Measurements from ENCODE around the gene OSBPL6. TPM values are rescaled to one million over a fixed set of nuclear protein-coding genes. Genes with fewer than 3 reads are reported as not detected.

The OSBPL6 gene
- total and polyA plus RNA-seq, 2 of the 13 experiments (the other 11 are each of a cell fraction or from before 2014, with no cell fraction given): 0.03 to 0.11 TPM

- H3K9ac ChIP-seq (ENCODE audit: insufficient read depth, low read depth, low read length): no peak overlapping the region
- H3K4me1 ChIP-seq (ENCODE audit: insufficient read depth, low read length): no peaks in the 10 kb centered on the region
- intact Hi-C loops (cut with micrococcal nuclease; ENCODE audit: unreplicated experiment): no loop called here
- no peak overlapping the region for H3K4me3 ChIP-seq (replicated peaks in 1 of 3; ENCODE audit: insufficient read depth in 1 of 3, low read depth in 2 of 3, low read length in 3 of 3)
- H4K20me1 ChIP-seq (ENCODE audit: insufficient read depth, low read length): no peaks in the 10 kb centered on the region
- ChIA-PET POLR2A (no interaction called here), CTCF (ENCODE audit: low intra/inter-chr PET ratio, low total read pairs) (no interaction called here)
- H3K79me2 ChIP-seq (ENCODE audit: insufficient read depth, low read length): no peaks in the 10 kb centered on the region
- H3K27me3 ChIP-seq (ENCODE audit: control insufficient read depth in 1 of 2, insufficient read depth in 2 of 2, low read length in 2 of 2): no peaks in the 10 kb centered on the region
- in situ Hi-C loops (cut with HindIII; ENCODE audit: extremely low pct_ligation_motif_present, low pct_unique_long_range_greater_than_20kb): no loop called here
- BruUV-seq (replicated peaks): no TSS peak
- WGBS (ENCODE audit: low lambda C conversion rate): 41% methylated on average over 4 of the region's 4 CpGs
- ATAC-seq: no peak
- TF ChIP-seq BHLHE40 (IDR thresholded peaks at IDR 0.05; ENCODE audit: low read length) (no peak), ZNF7 (CRISPR knock-in tag; IDR thresholded peaks at IDR 0.05) (peak; percentile 67; the same call in 1 of the 2 replicates)
- peak; percentile 79 for FAIRE-seq
- no peak for DNase-seq (ENCODE audit: low spot score)
- H2AFZ ChIP-seq (ENCODE audit: low read length): no peak overlapping the region
- H3K9me3 ChIP-seq (ENCODE audit: low read length): no peaks in the 10 kb centered on the region
- H3K4me2 ChIP-seq (ENCODE audit: low read depth, low read length): no peak overlapping the region
- no peak overlapping the region for H3K27ac ChIP-seq (ENCODE audit: extremely low read length, insufficient read depth, low read length)
- H3K36me3 ChIP-seq (replicated peaks in 1 of 2; ENCODE audit: control insufficient read depth in 1 of 2, insufficient read depth in 2 of 2, low read length in 2 of 2): no peaks in the 10 kb centered on the region
Observed at GRCh38 chr2:178315078-178315477, 120.8 kb downstream of the OSBPL6 start.

- Histone ChIP-seq H3K79me2 (ENCODE audit: insufficient read depth, low read length) (no peaks in the 10 kb centered on the region), H2AFZ (ENCODE audit: low read length) (no peak overlapping the region), H3K4me1 (ENCODE audit: insufficient read depth, low read length) (no peaks in the 10 kb centered on the region), H3K4me3 (replicated peaks in 1 of 3; ENCODE audit: insufficient read depth in 1 of 3, low read depth in 2 of 3, low read length in 3 of 3) (no peak overlapping the region), H3K9me3 (ENCODE audit: low read length) (no peaks in the 10 kb centered on the region), H3K27ac (ENCODE audit: extremely low read length, insufficient read depth, low read length) (no peak overlapping the region), H3K4me2 (ENCODE audit: low read depth, low read length) (no peak overlapping the region), H4K20me1 (ENCODE audit: insufficient read depth, low read length) (no peaks in the 10 kb centered on the region), H3K9ac (ENCODE audit: insufficient read depth, low read depth, low read length) (no peak overlapping the region), H3K27me3 (ENCODE audit: control insufficient read depth in 1 of 2, insufficient read depth in 2 of 2, low read length in 2 of 2) (no peaks in the 10 kb centered on the region), H3K36me3 (replicated peaks in 1 of 2; ENCODE audit: control insufficient read depth in 1 of 2, insufficient read depth in 2 of 2, low read length in 2 of 2) (no peaks in the 10 kb centered on the region)
- in situ Hi-C loops (cut with HindIII; ENCODE audit: extremely low pct_ligation_motif_present, low pct_unique_long_range_greater_than_20kb) (no loop called here), intact Hi-C loops (cut with micrococcal nuclease; ENCODE audit: unreplicated experiment) (no loop called here)
- ChIA-PET CTCF (ENCODE audit: low intra/inter-chr PET ratio, low total read pairs) (no interaction called here), POLR2A (no interaction called here)
- FAIRE-seq: no peak
- WGBS (ENCODE audit: low lambda C conversion rate): 0% methylated on average over 3 of the region's 3 CpGs
- DNase-seq (ENCODE audit: low spot score): no peak
- no TSS peak for BruUV-seq (replicated peaks)
- ATAC-seq: no peak
- TF ChIP-seq FOXO1 (CRISPR knock-in tag; IDR thresholded peaks at IDR 0.05): no peak
- no peak for TF ChIP-seq ZNF460 (CRISPR knock-in tag; IDR thresholded peaks at IDR 0.05; ENCODE audit: borderline replicate concordance)
- no peak for TF ChIP-seq ZNF562 (CRISPR knock-in tag; IDR thresholded peaks at IDR 0.05; ENCODE audit: borderline replicate concordance)
- TF ChIP-seq ZNF235 (CRISPR knock-in tag; IDR thresholded peaks at IDR 0.05; ENCODE audit: borderline replicate concordance): no peak
- TF ChIP-seq HES4 (CRISPR knock-in tag; IDR thresholded peaks at IDR 0.05; ENCODE audit: borderline replicate concordance): no peak
- no peak for TF ChIP-seq CREBL2 (CRISPR knock-in tag; IDR thresholded peaks at IDR 0.05; ENCODE audit: borderline replicate concordance)
- no peak for TF ChIP-seq ZNF782 (CRISPR knock-in tag; IDR thresholded peaks at IDR 0.05; ENCODE audit: borderline replicate concordance)
- TF ChIP-seq ZNF431 (CRISPR knock-in tag; IDR thresholded peaks at IDR 0.05; ENCODE audit: borderline replicate concordance, low read depth): no peak
- TF ChIP-seq SP140L (CRISPR knock-in tag; IDR thresholded peaks at IDR 0.05; ENCODE audit: borderline replicate concordance): no peak
- no peak for TF ChIP-seq ZNF546 (CRISPR knock-in tag; conservative IDR thresholded peaks at IDR 0.05)
- no peak for TF ChIP-seq DZIP1 (CRISPR knock-in tag; IDR thresholded peaks at IDR 0.05)
- TF ChIP-seq ZBTB49 (CRISPR knock-in tag; IDR thresholded peaks at IDR 0.05; ENCODE audit: borderline replicate concordance): no peak
Observed at GRCh38 chr2:178315488-178315948, 121.2 kb downstream of the OSBPL6 start.
